MM.1S (cell line): ENCODE measurements around the gene FBXO47.

ENCODE experiments used
- CTCF ChIP-seq: fragments of 300-600 bp; sonication (generic); IDR thresholded peaks from 2 replicates; pipeline ENCODE4 v1.5.1; 2016; ENCODE audit warnings: antibody characterized with exemption, low read length, mixed read lengths
- EZH2 ChIP-seq: fragments of 300-600 bp; sonication (generic); optimal IDR thresholded peaks from 2 replicates; pipeline ENCODE3; 2017; ENCODE audit warnings: low read depth, mild to moderate bottlenecking, antibody characterized with exemption, low read length, mixed read lengths
- EZH2phosphoT487 ChIP-seq: fragments of 300-600 bp; sonication (generic); IDR thresholded peaks from 2 replicates; pipeline ENCODE4 v1.6.1; 2018; ENCODE audit warnings: antibody characterized with exemption, low read length

GRCh38 chr17:38899421-38899820 is 67.8 kb downstream of the FBXO47 start:
- TF ChIP-seq CTCF (no peak), EZH2phosphoT487 (no peak), EZH2 (no peak)
